Stimulated activated CD4-positive, alpha-beta T cell treated with anti-CD3 and anti-CD28 coated beads, TNF-alpha, amount 100 ng/mL, for 4 hours (primary cell): Measurements from ENCODE around the gene LRIT2.
"Not testable (repeated sequence)": the region's sequence is repeated elsewhere in the genome, so short reads cannot be mapped to it uniquely, and the experiment has no call there.

Experiments used
- DNase-seq, 3 experiments: peaks; one replicate each; pipeline ENCODE4 v3.0.0-alpha.2; 2020; ENCODE audit warnings: low read depth in 3 of 3

The LRIT2 gene

GRCh38 chr10:84184517-84184916 lies 40.8 kb downstream of the LRIT2 start:
- no peak for DNase-seq

GRCh38 chr10:84181631-84182030 lies 43.7 kb downstream of the LRIT2 start:
- no peak for DNase-seq

- DNase-seq: not testable (repeated sequence)
Observed at GRCh38 chr10:84180386-84180785, 45.0 kb downstream of the LRIT2 start.

GRCh38 chr10:84179059-84179710 lies 46.2 kb downstream of the LRIT2 start:
- no peak for DNase-seq

- no peak for DNase-seq
Observed at GRCh38 chr10:84178160-84178609, 47.2 kb downstream of the LRIT2 start.

GRCh38 chr10:84177541-84178141 lies 47.7 kb downstream of the LRIT2 start:
- DNase-seq: no peak

GRCh38 chr10:84176836-84177474 lies 48.4 kb downstream of the LRIT2 start:
- no peak for DNase-seq

- no peak for DNase-seq
Observed at GRCh38 chr10:84176351-84176750, 49.0 kb downstream of the LRIT2 start.

- DNase-seq: no peak
Observed at GRCh38 chr10:84175436-84175835, 49.9 kb downstream of the LRIT2 start.

GRCh38 chr10:84173501-84173929 lies 51.8 kb downstream of the LRIT2 start, which contains the start of gene GPR15LG:
Gene GPR15LG, plus strand, starts transcription at chr10:84173801. Its CDS starts 51 bp downstream, at chr10:84173852.
- no peak for DNase-seq

- DNase-seq: no peak
Observed at GRCh38 chr10:84172467-84173356, 52.6 kb downstream of the LRIT2 start.

GRCh38 chr10:84171700-84172466 lies 53.5 kb downstream of the LRIT2 start:
- not testable (repeated sequence) for DNase-seq

GRCh38 chr10:84171237-84171636 lies 54.1 kb downstream of the LRIT2 start:
- not testable (repeated sequence) for DNase-seq
